Trophoblast cell (in vitro differentiated cells and primary cell): ENCODE measurements around the gene SPATS2L.

Experiments used
- DNase-seq, 2 donors: peaks; one replicate each; pipeline ENCODE4 v3.0.0-alpha.2; 2016
- H2AFZ ChIP-seq: 2 replicates; pipeline ENCODE4 v1.6.1; 2013; ENCODE audit warnings: low read length, moderate library complexity, mild to moderate bottlenecking; ENCODE audit not compliant: insufficient read depth, poor library complexity
- H2AK5ac ChIP-seq: 2 replicates; pipeline ENCODE4 v1.6.1; 2013; ENCODE audit warnings: mild to moderate bottlenecking, low read length
- H2BK120ac ChIP-seq: 2 replicates; pipeline ENCODE4 v1.6.1; 2013; ENCODE audit warnings: low read length, mild to moderate bottlenecking, moderate library complexity; ENCODE audit not compliant: insufficient read depth, poor library complexity
- H2BK12ac ChIP-seq: 2 replicates; pipeline ENCODE4 v1.6.1; 2013; ENCODE audit warnings: mild to moderate bottlenecking, low read length, moderate library complexity
- H2BK5ac ChIP-seq: 2 replicates; pipeline ENCODE4 v1.6.1; 2013; ENCODE audit warnings: low read length, low read depth, moderate library complexity, mild to moderate bottlenecking; ENCODE audit not compliant: poor library complexity
- H3K14ac ChIP-seq: 2 replicates; pipeline ENCODE4 v1.6.1; 2013; ENCODE audit warnings: mild to moderate bottlenecking, low read length
- H3K18ac ChIP-seq: 2 replicates; pipeline ENCODE4 v1.6.1; 2013; ENCODE audit warnings: mild to moderate bottlenecking, low read length
- H3K23ac ChIP-seq: 2 replicates; pipeline ENCODE4 v1.6.1; 2013; ENCODE audit warnings: low read length
- H3K27ac ChIP-seq: 2 replicates; pipeline ENCODE4 v1.5.1; 2013; ENCODE audit warnings: low read depth, mild to moderate bottlenecking, inconsistent platforms, low read length, moderate library complexity
- H3K27me3 ChIP-seq: 2 replicates; pipeline ENCODE4 v1.6.1; 2013; ENCODE audit warnings: inconsistent platforms, mild to moderate bottlenecking, low read length, moderate library complexity; ENCODE audit not compliant: insufficient read depth
- H3K36me3 ChIP-seq, 2 experiments: 1 replicate in 1 of 2; 2 replicates in 1 of 2; pipeline ENCODE4 v1.6.1; 2013; ENCODE audit warnings: low read length in 2 of 2, mild to moderate bottlenecking in 2 of 2, moderate library complexity in 1 of 2; ENCODE audit not compliant: insufficient read depth in 2 of 2, control insufficient read depth in 1 of 2
- H3K4ac ChIP-seq: 2 replicates; pipeline ENCODE4 v1.6.1; 2013; ENCODE audit warnings: low read depth, mild to moderate bottlenecking, low read length, moderate library complexity
- H3K4me1 ChIP-seq, 2 experiments: 1 replicate in 1 of 2; 2 replicates in 1 of 2; pipeline ENCODE4 v1.6.1; 2013; ENCODE audit warnings: low read length in 2 of 2, mild to moderate bottlenecking in 2 of 2, moderate library complexity in 1 of 2; ENCODE audit not compliant: insufficient read depth in 2 of 2, control insufficient read depth in 1 of 2
- H3K4me2 ChIP-seq: 2 replicates; pipeline ENCODE4 v1.6.1; 2013; ENCODE audit warnings: inconsistent platforms, mild to moderate bottlenecking, low read length, moderate library complexity
- H3K4me3 ChIP-seq: 2 replicates; pipeline ENCODE4 v1.5.1; 2013; ENCODE audit warnings: mild to moderate bottlenecking, low read depth, low read length, inconsistent platforms
- H3K79me1 ChIP-seq: one replicate; pipeline ENCODE4 v1.6.1; 2013; ENCODE audit warnings: low read length
- H3K79me2 ChIP-seq: 2 replicates; pipeline ENCODE4 v1.6.1; 2013; ENCODE audit warnings: low read length, mild to moderate bottlenecking; ENCODE audit not compliant: control insufficient read depth, insufficient read depth, poor library complexity
- H3K9ac ChIP-seq: 2 replicates; pipeline ENCODE4 v1.6.1; 2013; ENCODE audit warnings: mild to moderate bottlenecking, low read length
- H3K9me3 ChIP-seq: 2 replicates; pipeline ENCODE4 v1.6.1; 2013; ENCODE audit warnings: low read depth, mild to moderate bottlenecking, control low read depth, inconsistent platforms, low read length; ENCODE audit not compliant: insufficient read depth
- H4K12ac ChIP-seq: 2 replicates; pipeline ENCODE4 v1.6.1; 2013; ENCODE audit warnings: low read depth, mild to moderate bottlenecking, low read length, moderate library complexity
- H4K8ac ChIP-seq: 2 replicates; pipeline ENCODE4 v1.6.1; 2013; ENCODE audit warnings: low read depth, mild to moderate bottlenecking, low read length, moderate library complexity
- H4K91ac ChIP-seq: one replicate; pipeline ENCODE4 v1.6.1; 2013; ENCODE audit warnings: low read depth, mild to moderate bottlenecking, low read length, moderate library complexity
- whole genome bisulfite sequencing: extraction: QIAGEN DNeasy Blood & Tissue Kit; methylation state at CpG from one replicate; pipeline ENCODE4 v1.1.7; 2013; ENCODE audit warnings: missing lambda C conversion rate; ENCODE audit not compliant: insufficient read length, insufficient coverage; ENCODE audit errors: extremely low coverage; 5-methylcytosine and 5-hydroxymethylcytosine counted together

SPATS2L gene

DNA sequence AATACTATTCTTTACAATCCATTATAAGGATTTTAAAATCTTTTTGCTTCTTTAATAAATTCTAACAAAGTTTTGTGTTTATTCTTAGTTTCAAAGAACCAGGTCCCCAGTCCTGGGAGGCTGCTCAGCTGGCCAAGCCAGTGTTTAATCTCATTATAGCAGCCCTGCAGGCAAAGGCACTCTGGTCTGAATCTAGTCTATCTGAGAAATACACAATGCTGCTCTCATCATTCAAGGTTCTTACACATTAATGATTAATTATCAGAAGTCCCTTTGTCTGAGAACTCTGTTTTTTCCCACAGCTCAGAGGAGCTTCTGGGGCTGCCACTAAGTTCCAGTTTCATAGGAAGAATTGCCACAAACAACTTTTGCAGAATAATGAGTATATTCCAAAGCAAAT, 175.7 kb downstream of the SPATS2L start:
- H2BK12ac ChIP-seq, result no peak overlapping the region
- H2AFZ ChIP-seq, result no peak overlapping the region
- no peak overlapping the region for H3K27ac ChIP-seq
- no peaks in the 10 kb centered on the region for H3K27me3 ChIP-seq
- H3K79me1 ChIP-seq, result no peaks in the 10 kb centered on the region
- H3K79me2 ChIP-seq, result no peaks in the 10 kb centered on the region
- H2BK120ac ChIP-seq, result no peak overlapping the region
- no peak overlapping the region for H3K18ac ChIP-seq
- H3K14ac ChIP-seq, result no peak overlapping the region
- no peak overlapping the region for H3K9ac ChIP-seq
- peaks cover 0 to 9% of the 10 kb centered on the region in 2 experiments for H3K4me1 ChIP-seq
- H3K36me3 ChIP-seq, result peaks cover 12 to 17% of the 10 kb centered on the region in 2 experiments
- H3K4me3 ChIP-seq, result no peak overlapping the region
- H4K12ac ChIP-seq, result no peak overlapping the region
- H2AK5ac ChIP-seq, result no peak overlapping the region
- DNase-seq, result no peak
- no peak overlapping the region for H3K23ac ChIP-seq
- no peak overlapping the region for H2BK5ac ChIP-seq
- no peak overlapping the region for H3K4ac ChIP-seq
- no peak overlapping the region for H4K8ac ChIP-seq
- H4K91ac ChIP-seq, result no peak overlapping the region
- H3K9me3 ChIP-seq, result no peaks in the 10 kb centered on the region
- no peak overlapping the region for H3K4me2 ChIP-seq

DNA sequence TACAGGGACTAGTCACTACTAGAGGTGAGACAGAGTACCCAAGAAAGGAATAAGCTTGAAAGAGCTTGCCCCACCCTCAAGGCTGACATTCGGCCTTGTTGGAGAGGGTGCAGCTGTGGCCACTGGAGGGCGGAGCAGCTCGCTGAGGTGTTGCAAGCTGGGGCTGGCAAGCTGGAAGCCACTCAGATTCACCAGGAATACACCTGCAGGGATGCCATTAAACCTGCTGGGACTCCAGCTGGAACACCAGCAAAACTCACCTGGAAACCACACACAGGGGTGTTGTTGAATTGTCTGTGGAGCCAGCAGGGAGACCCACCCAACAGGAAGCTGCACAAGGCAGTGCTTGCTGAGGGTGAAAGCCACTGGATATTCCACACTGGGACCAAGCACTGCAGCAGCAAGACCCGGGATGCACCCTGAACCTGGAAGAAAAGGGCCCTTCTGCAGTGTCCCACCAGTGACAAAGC, 177.3 kb downstream of the SPATS2L start:
- H3K79me2 ChIP-seq, result no peaks in the 10 kb centered on the region
- H3K14ac ChIP-seq, result no peak overlapping the region
- peaks cover 6 to 8% of the 10 kb centered on the region in 2 experiments for H3K36me3 ChIP-seq
- no peaks in the 10 kb centered on the region for H3K9me3 ChIP-seq
- no peak overlapping the region for H4K8ac ChIP-seq
- H3K4ac ChIP-seq, result no peak overlapping the region
- H2AFZ ChIP-seq, result no peak overlapping the region
- no peak overlapping the region for H2BK12ac ChIP-seq
- no peak overlapping the region for H3K4me2 ChIP-seq
- H2BK120ac ChIP-seq, result no peak overlapping the region
- H3K79me1 ChIP-seq, result no peaks in the 10 kb centered on the region
- no peak overlapping the region for H2AK5ac ChIP-seq
- no peak overlapping the region for H4K12ac ChIP-seq
- H2BK5ac ChIP-seq, result no peak overlapping the region
- H3K27me3 ChIP-seq, result no peaks in the 10 kb centered on the region
- peaks cover 0 to 9% of the 10 kb centered on the region in 2 experiments for H3K4me1 ChIP-seq
- H3K27ac ChIP-seq, result no peak overlapping the region
- no peak overlapping the region for H3K18ac ChIP-seq
- no peak overlapping the region for H3K4me3 ChIP-seq
- no peak overlapping the region for H3K23ac ChIP-seq
- H4K91ac ChIP-seq, result no peak overlapping the region
- H3K9ac ChIP-seq, result no peak overlapping the region
- no CpG with 5 or more reads among the region's 4 CpGs for WGBS
- peak; percentile 17 to 63 for DNase-seq

DNA sequence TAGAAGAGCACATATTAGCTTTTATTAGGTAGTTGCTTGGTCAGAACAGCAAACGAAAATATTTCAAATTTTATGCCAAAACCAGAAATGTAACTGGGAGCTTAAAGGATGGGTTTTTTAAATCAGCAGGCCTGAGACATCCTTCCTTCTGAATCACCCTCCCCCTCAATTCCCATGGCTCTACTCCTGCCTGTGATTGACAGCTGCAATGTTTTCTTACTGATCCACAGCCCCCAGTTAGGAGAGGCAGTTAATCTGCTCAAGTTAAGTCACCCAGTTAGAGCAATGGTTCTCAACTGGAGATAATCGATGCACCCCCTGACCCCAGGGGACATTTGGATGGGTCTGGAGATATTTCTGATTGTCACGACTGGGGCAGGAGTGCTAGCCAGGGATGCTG, 178.4 kb downstream of the SPATS2L start:
- H3K4me3 ChIP-seq, result no peak overlapping the region
- H4K8ac ChIP-seq, result no peak overlapping the region
- no peaks in the 10 kb centered on the region for H3K79me1 ChIP-seq
- peaks cover under 1 to 2% of the 10 kb centered on the region in 2 experiments for H3K36me3 ChIP-seq
- H2BK120ac ChIP-seq, result no peak overlapping the region
- H3K4ac ChIP-seq, result no peak overlapping the region
- no peak overlapping the region for H3K18ac ChIP-seq
- no peak overlapping the region for H3K14ac ChIP-seq
- no peak overlapping the region for H3K4me2 ChIP-seq
- H3K23ac ChIP-seq, result no peak overlapping the region
- no peak overlapping the region for H2BK5ac ChIP-seq
- WGBS, result no CpG with 5 or more reads among the region's 3 CpGs
- H2AK5ac ChIP-seq, result no peak overlapping the region
- H2BK12ac ChIP-seq, result no peak overlapping the region
- no peak overlapping the region for H4K91ac ChIP-seq
- no peak overlapping the region for H3K9ac ChIP-seq
- H3K27me3 ChIP-seq, result no peaks in the 10 kb centered on the region
- H3K27ac ChIP-seq, result no peak overlapping the region
- no peak overlapping the region for H2AFZ ChIP-seq
- no peak for DNase-seq
- H4K12ac ChIP-seq, result no peak overlapping the region
- H3K79me2 ChIP-seq, result no peaks in the 10 kb centered on the region
- no peaks in the 10 kb centered on the region for H3K9me3 ChIP-seq
- H3K4me1 ChIP-seq, result no peaks in the 10 kb centered on the region

DNA sequence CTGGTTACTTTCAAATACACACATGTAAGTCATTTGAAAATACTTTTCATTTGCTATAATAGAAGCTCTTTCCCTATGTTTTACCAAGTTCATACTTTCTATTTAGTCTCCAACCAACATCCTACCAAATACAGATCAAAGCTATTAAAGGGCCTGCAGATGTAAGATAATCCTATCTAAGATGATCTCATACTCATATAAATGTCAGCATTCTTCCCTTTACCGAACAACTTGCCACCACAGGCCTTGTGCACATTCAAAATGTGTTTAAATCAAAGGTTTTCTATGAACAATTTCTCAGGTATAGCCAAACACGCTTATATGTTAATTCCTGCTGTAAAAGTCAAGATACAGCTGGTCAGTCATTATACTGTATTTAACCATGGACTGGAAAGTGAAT, 180.0 kb downstream of the SPATS2L start:
- Histone ChIP-seq H3K14ac (no peak overlapping the region), H2BK12ac (no peak overlapping the region), H3K18ac (no peak overlapping the region), H4K8ac (no peak overlapping the region), H3K4me2 (no peak overlapping the region), H2AK5ac (no peak overlapping the region), H3K27ac (no peak overlapping the region), H4K91ac (no peak overlapping the region), H3K36me3 (peaks cover 7 to 8% of the 10 kb centered on the region in 2 experiments), H3K9me3 (peaks cover 2% of the 10 kb centered on the region), H3K27me3 (no peaks in the 10 kb centered on the region), H2BK120ac (no peak overlapping the region), H3K23ac (no peak overlapping the region), H4K12ac (no peak overlapping the region), H3K4me3 (no peak overlapping the region), H3K4ac (no peak overlapping the region), H2BK5ac (no peak overlapping the region), H3K9ac (no peak overlapping the region), H3K79me1 (no peaks in the 10 kb centered on the region), H3K79me2 (no peaks in the 10 kb centered on the region), H3K4me1 (no peaks in the 10 kb centered on the region), H2AFZ (no peak overlapping the region)
- no CpG with 5 or more reads among the region's 2 CpGs for WGBS
- no peak for DNase-seq
